Fibroblast of villous mesenchyme (primary cell): ENCODE measurements around the gene SMIM5. TPM values are rescaled to one million over a fixed set of nuclear protein-coding genes. Genes with fewer than 3 reads are reported as not detected.

ENCODE experiments used
- DNase-seq: peaks from one replicate; pipeline ENCODE4 v3.0.0-alpha.2; 2010; ENCODE audit warnings: low read depth
- H3K4me3 ChIP-seq: 2 replicates; pipeline ENCODE4 v1.5.1; 2011; ENCODE audit warnings: low read depth, mild to moderate bottlenecking, low read length
- CTCF ChIP-seq: IDR thresholded peaks from 2 replicates; pipeline ENCODE4 v1.5.1; 2012; ENCODE audit warnings: low read depth, mild to moderate bottlenecking, low read length; ENCODE audit not compliant: insufficient read depth
- total RNA-seq: library from RNA; depleted of rRNA; stranded (reverse); fragments of >200 nt; gene quantifications from 2 replicates; pipeline ENCODE4 v1.2.3, GENCODE V29; 2012

SMIM5 gene
- total RNA-seq, 1 donor, result under 0.01 TPM

DNA sequence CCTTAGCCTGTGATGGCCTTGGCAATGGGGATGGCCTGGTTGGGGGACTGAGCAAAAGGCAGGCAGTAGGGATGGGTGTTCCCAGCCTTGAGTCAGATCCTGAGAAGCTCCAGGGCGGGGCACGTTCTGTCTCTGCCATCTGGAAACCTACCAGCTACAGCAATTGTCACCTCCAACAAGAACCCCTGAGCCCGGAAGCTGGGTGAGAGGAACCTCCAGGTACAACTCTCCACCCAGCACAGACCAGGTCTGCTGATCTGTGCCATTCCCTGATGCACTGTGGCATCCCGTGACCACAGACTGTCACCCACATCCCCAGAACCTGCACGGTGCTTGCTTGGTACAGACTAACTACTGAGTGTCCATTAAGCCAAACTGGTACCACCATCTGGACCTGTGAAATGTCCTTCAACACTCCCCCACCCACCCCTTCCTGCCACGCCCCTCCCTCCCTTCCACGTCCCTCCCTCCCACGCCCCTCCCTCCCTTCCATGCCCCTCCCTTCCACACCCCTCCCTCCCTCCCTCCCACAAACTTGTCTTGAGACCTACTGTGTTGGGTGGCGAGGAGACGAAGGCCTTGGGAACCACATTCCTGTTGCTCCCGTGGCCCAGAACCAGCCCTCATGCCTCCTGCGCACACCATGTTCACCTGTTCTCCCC lies 29.1 kb upstream of the SMIM5 start:
- no peak for TF ChIP-seq CTCF
- no peak for DNase-seq
- no peak overlapping the region for H3K4me3 ChIP-seq

- H3K4me3 ChIP-seq, result no peak overlapping the region
- no peak for TF ChIP-seq CTCF
- no peak for DNase-seq
These were observed 27.4 kb upstream of the SMIM5 start for GRCh38 chr17:75605790-75606189.

DNA sequence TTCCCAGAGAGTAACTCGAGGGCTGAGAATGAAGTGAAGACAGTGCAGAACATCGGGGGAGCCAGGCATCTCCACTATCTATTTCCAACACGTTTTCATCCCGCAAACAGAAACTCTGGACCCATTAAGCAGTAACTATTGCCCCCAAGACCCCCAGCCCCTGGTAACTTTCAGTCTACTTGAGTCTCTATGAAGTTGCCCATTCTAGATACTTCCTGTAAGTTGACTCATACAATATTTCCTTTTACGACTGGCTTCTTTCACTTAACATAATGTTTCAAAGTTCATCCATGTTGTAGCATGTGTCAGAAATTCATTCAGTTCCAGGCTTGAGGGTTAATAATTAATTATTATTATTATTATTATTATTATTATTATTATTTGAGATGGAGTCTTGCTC lies 26.1 kb upstream of the SMIM5 start:
- TF ChIP-seq CTCF, result no peak
- no peak overlapping the region for H3K4me3 ChIP-seq
- DNase-seq, result no peak

DNA sequence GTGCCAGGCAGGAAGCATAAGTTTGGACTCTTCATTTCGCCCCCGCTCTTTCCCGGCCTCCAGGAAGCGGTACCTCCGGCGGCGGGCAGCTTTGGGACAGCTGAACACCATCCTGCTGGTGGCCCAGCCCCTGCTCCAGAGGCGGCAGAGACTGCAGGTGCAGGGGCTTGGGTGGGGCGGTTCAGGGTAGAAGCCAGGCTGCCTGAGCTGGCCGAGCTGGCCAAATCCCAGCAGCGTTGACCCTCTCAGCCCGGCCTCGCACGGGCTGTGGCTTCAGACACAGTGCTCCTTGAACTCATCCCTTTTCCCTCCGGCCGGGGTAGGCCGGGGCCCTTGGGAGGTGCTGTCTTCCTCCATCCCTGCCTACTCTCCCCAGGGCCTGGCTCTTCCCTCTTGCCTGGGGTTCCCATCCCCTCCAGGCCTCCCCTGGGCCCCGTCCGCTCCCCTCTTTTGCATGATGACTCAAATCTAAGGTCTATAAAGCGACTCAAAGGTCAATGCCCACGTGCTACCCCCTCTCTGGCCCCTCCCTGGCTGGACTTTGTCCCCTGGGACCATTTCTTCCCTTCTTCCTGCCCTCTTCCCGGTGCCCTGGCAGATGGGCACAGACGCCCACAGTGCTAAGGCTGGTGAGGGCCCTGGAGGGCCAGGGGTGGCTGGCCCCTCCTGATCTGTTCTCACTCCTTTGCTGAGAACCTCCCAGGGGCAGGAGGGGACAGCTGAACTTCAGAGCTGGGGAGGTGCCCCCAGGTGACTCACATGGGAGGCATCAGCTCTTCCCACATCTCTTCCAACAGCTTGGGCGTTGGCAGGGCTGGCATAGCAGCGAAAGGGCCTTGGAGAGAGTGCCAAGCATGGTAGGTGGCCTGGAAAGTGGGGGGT lies 22.9 kb upstream of the SMIM5 start:
- DNase-seq, result no peak
- no peak for TF ChIP-seq CTCF
- no peak overlapping the region for H3K4me3 ChIP-seq

DNA sequence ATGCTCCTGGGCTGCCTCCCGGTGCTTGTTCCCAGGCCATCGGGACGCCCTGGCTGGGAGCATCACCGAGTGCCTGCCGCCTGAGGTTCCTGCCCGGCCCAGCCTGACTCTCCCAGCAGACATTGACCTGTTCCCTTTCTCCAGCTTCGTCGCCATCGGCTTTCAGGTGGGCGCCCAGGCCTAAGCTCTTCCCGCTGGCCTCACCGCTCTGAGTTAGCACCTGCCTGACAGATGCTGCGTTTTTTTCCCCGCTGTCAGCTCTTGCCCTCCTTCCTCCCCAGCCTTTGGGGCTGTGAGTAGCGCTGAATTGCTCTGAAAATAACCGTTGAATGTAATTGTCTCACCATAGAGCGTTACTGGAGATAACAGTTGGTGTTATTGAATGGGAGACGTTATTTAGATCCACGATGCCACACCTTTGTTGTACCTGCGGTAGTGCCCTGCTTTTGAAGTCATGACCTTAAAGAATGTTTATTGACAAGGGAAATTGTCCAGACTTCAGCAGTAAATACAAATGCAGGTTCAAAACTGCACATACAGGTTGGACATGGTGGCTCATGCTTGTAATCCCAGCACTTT lies 21.3 kb upstream of the SMIM5 start:
- DNase-seq, result no peak
- no peak for TF ChIP-seq CTCF
- H3K4me3 ChIP-seq, result no peak overlapping the region

DNA sequence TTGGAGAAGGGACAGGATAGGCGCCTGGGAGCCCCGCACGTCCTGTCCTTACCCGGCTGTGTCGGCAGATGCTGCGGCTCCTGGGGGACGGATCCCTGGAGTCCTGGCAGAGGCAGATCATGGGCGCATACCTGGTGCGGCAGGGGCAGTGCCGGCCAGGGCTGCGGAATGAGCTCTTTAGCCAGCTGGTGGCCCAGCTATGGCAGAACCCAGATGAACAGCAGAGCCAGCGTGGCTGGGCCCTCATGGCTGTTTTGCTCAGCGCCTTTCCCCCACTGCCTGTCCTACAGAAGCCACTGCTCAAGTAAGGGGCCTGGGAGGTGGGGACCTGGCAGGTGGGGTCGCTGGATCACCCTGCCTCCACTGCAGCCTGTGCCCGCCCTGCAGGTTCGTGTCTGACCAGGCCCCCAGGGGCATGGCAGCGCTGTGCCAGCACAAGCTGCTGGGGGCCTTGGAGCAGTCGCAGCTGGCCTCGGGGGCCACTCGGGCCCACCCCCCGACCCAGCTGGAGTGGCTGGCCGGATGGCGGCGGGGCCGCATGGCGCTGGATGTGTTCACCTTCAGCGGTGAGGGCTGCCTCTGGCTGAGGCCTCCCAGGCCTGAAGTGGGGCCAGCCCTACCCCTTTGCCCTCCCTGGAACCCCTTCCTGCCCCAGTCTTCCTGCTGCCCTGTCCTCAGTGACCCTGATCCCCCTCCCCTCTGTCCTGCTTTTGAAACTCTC lies 20.2 kb upstream of the SMIM5 start:
- no peak for DNase-seq
- TF ChIP-seq CTCF, result no peak
- H3K4me3 ChIP-seq, result no peak overlapping the region
